HUDEP-2 (cell line): ENCODE data around the gene ZNF484.

Experiments
- DNase-seq, 76 experiments: peaks; one replicate each; lab custom pipeline; 2025; ENCODE audit not compliant: unreplicated experiment in 76 of 76; lab: John Stamatoyannopoulos, UW

The ZNF484 gene

DNA sequence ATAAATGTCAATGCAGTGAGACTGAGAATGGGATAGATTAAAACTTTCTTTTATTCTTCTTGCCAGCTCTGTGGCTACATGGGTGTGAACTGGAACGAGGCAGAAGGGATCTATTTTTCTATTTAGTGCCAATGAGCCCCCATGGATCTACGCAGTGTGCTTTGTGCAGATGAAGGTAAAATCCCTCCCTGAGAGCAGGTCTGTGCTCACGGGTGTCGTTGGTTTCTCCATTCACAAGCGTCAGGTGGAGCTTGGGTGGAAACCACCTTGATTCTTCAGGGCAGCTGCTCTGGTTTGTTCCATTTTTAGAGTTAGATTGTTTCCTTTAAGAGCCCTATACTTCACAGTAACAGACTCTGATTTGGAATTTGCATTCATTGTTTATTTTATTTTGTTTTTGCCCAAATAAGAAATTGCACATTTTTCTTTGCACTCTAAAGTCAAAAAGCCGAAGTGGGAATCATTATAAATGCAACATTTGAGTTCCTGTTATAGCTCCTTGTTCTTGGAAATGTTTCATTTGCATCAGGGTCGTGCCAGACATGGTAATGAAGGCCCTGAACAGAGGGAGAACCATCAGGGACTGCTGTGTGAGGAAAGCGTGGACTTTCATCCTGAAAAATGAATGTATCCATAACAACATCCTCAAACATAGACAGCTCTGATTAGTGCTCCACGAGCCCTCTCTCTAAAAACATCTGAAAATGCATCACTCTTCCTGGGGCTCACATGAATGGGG lies 82.1 kb downstream of the ZNF484 start:
- DNase-seq = no peak
